KOPT-K1 (cell line): Measurements from ENCODE around the gene C8A.

ENCODE experiments used
- H3K27ac ChIP-seq: fragments of 200-600 bp; sonication (generic); 2 replicates; pipeline ENCODE4 v1.5.1; 2016; ENCODE audit warnings: antibody characterized with exemption, mild to moderate bottlenecking, low read depth, low read length; ENCODE audit not compliant: poor library complexity, severe bottlenecking
- H3K36me3 ChIP-seq: fragments of 200-600 bp; sonication (generic); 2 replicates; pipeline ENCODE4 v1.5.1; 2017; ENCODE audit warnings: antibody characterized with exemption, mild to moderate bottlenecking, low read length, moderate library complexity; ENCODE audit not compliant: insufficient read depth
- H3K9me3 ChIP-seq: fragments of 200-600 bp; sonication (generic); 2 replicates; pipeline ENCODE4 v1.5.1; 2017; ENCODE audit warnings: antibody characterized with exemption, low read length, mild to moderate bottlenecking; ENCODE audit not compliant: insufficient read depth, poor library complexity, severe bottlenecking

C8A gene

GRCh38 chr1:56855190-56855589 lies 593 bp downstream of the C8A start:
- Histone ChIP-seq H3K36me3 (no peaks in the 10 kb centered on the region), H3K9me3 (no peaks in the 10 kb centered on the region), H3K27ac (no peak overlapping the region)

GRCh38 chr1:56856186-56856585 lies 1.6 kb downstream of the C8A start:
- H3K27ac ChIP-seq: no peak overlapping the region
- H3K9me3 ChIP-seq: no peaks in the 10 kb centered on the region
- no peaks in the 10 kb centered on the region for H3K36me3 ChIP-seq

GRCh38 chr1:56859287-56859686 lies 4.7 kb downstream of the C8A start:
- no peaks in the 10 kb centered on the region for H3K36me3 ChIP-seq
- no peaks in the 10 kb centered on the region for H3K9me3 ChIP-seq
- H3K27ac ChIP-seq: no peak overlapping the region

- Histone ChIP-seq H3K36me3 (no peaks in the 10 kb centered on the region), H3K27ac (no peak overlapping the region), H3K9me3 (no peaks in the 10 kb centered on the region)
Measured at GRCh38 chr1:56863265-56863992, 8.8 kb downstream of the C8A start.

- Histone ChIP-seq H3K27ac (no peak overlapping the region), H3K36me3 (no peaks in the 10 kb centered on the region)
Measured at GRCh38 chr1:56864430-56864829, 9.8 kb downstream of the C8A start.

GRCh38 chr1:56866656-56867055 lies 12.1 kb downstream of the C8A start:
- H3K27ac ChIP-seq: no peak overlapping the region
- H3K9me3 ChIP-seq: no peaks in the 10 kb centered on the region
- H3K36me3 ChIP-seq: no peaks in the 10 kb centered on the region

More at GRCh38 chr1:56864430-56864829, 9.8 kb downstream of the C8A start:
- no peaks in the 10 kb centered on the region for H3K9me3 ChIP-seq

- no peak overlapping the region for H3K27ac ChIP-seq
- H3K36me3 ChIP-seq: no peaks in the 10 kb centered on the region
- H3K9me3 ChIP-seq: no peaks in the 10 kb centered on the region
Measured at GRCh38 chr1:56867491-56867890, 12.9 kb downstream of the C8A start.

- no peak overlapping the region for H3K27ac ChIP-seq
- no peaks in the 10 kb centered on the region for H3K9me3 ChIP-seq
- no peaks in the 10 kb centered on the region for H3K36me3 ChIP-seq
Measured at GRCh38 chr1:56868761-56869160, 14.2 kb downstream of the C8A start.

- Histone ChIP-seq H3K9me3 (no peaks in the 10 kb centered on the region), H3K36me3 (no peaks in the 10 kb centered on the region), H3K27ac (no peak overlapping the region)
Measured at GRCh38 chr1:56872597-56872996, 18.0 kb downstream of the C8A start.

GRCh38 chr1:56873213-56873612 lies 18.6 kb downstream of the C8A start:
- Histone ChIP-seq H3K27ac (no peak overlapping the region), H3K9me3 (no peaks in the 10 kb centered on the region), H3K36me3 (no peaks in the 10 kb centered on the region)

- Histone ChIP-seq H3K9me3 (no peaks in the 10 kb centered on the region), H3K36me3 (no peaks in the 10 kb centered on the region), H3K27ac (no peak overlapping the region)
Measured at GRCh38 chr1:56874689-56875088, 20.1 kb downstream of the C8A start.

- Histone ChIP-seq H3K36me3 (no peaks in the 10 kb centered on the region), H3K27ac (no peak overlapping the region), H3K9me3 (no peaks in the 10 kb centered on the region)
Measured at GRCh38 chr1:56877973-56878372, 23.4 kb downstream of the C8A start.

GRCh38 chr1:56880774-56881173 lies 26.2 kb downstream of the C8A start:
- no peak overlapping the region for H3K27ac ChIP-seq
- no peaks in the 10 kb centered on the region for H3K9me3 ChIP-seq
- no peaks in the 10 kb centered on the region for H3K36me3 ChIP-seq

- Histone ChIP-seq H3K36me3 (no peaks in the 10 kb centered on the region), H3K27ac (no peak overlapping the region), H3K9me3 (no peaks in the 10 kb centered on the region)
Measured at GRCh38 chr1:56881417-56881816, 26.8 kb downstream of the C8A start.

GRCh38 chr1:56890229-56890628 lies 35.6 kb downstream of the C8A start:
- no peaks in the 10 kb centered on the region for H3K9me3 ChIP-seq
- H3K27ac ChIP-seq: no peak overlapping the region
- H3K36me3 ChIP-seq: no peaks in the 10 kb centered on the region

- Histone ChIP-seq H3K36me3 (no peaks in the 10 kb centered on the region), H3K9me3 (no peaks in the 10 kb centered on the region), H3K27ac (no peak overlapping the region)
Measured at GRCh38 chr1:56894014-56894413, 39.4 kb downstream of the C8A start.
